Stimulated activated CD8-positive, alpha-beta memory T cell treated with anti-CD3 and anti-CD28 coated beads, Interleukin-2, amount 100 ng/mL, for 1 hour (primary cell): Measurements from ENCODE around the gene FNDC7.
"Not testable (repeated sequence)": the region's sequence is repeated elsewhere in the genome, so short reads cannot be mapped to it uniquely, and the experiment has no call there.

ENCODE experiments used
- DNase-seq, 2 donors: peaks; one replicate each; pipeline ENCODE4 v3.0.0-alpha.2; 2020; ENCODE audit warnings: low read depth in 2 of 2

The FNDC7 gene

GRCh38 chr1:108695535-108695934, 17.2 kb upstream of the FNDC7 start:
- DNase-seq: no peak

GRCh38 chr1:108699375-108700332, 13.1 kb upstream of the FNDC7 start:
- DNase-seq: no peak

- no peak for DNase-seq
Measured at GRCh38 chr1:108701176-108701849, 11.4 kb upstream of the FNDC7 start.

- not testable (repeated sequence) for DNase-seq
Measured at GRCh38 chr1:108702109-108702508, 10.6 kb upstream of the FNDC7 start.

GRCh38 chr1:108703939-108704338, 8.8 kb upstream of the FNDC7 start:
- DNase-seq: no peak

- DNase-seq: no peak
Measured at GRCh38 chr1:108704496-108704895, 8.2 kb upstream of the FNDC7 start.

- no peak for DNase-seq
Measured at GRCh38 chr1:108706643-108707042, 6.1 kb upstream of the FNDC7 start.

- peak; percentile 24 to 47 for DNase-seq
Measured at GRCh38 chr1:108708691-108709660, 3.7 kb upstream of the FNDC7 start.

- no peak for DNase-seq
Measured at GRCh38 chr1:108715932-108716331, 3.2 kb downstream of the FNDC7 start.

- no peak for DNase-seq
Measured at GRCh38 chr1:108716437-108717230, 3.9 kb downstream of the FNDC7 start.

- no peak for DNase-seq
Measured at GRCh38 chr1:108717774-108718316, 5.1 kb downstream of the FNDC7 start.

GRCh38 chr1:108718927-108719655, 6.4 kb downstream of the FNDC7 start:
- no peak for DNase-seq

- DNase-seq: no peak
Measured at GRCh38 chr1:108719656-108720435, 7.1 kb downstream of the FNDC7 start.

- no peak for DNase-seq
Measured at GRCh38 chr1:108722292-108722691, 9.6 kb downstream of the FNDC7 start.

GRCh38 chr1:108725906-108726305, 13.2 kb downstream of the FNDC7 start:
- no peak for DNase-seq

- DNase-seq: no peak
Measured at GRCh38 chr1:108728327-108728923, 15.7 kb downstream of the FNDC7 start.

GRCh38 chr1:108729481-108729880, 16.8 kb downstream of the FNDC7 start:
- DNase-seq: no peak

GRCh38 chr1:108732398-108732797, 19.7 kb downstream of the FNDC7 start:
- no peak for DNase-seq
